HepG2 (cell line): Measurements from ENCODE around the gene MRPL14. TPM values are rescaled to one million over a fixed set of nuclear protein-coding genes. Genes with fewer than 3 reads are reported as not detected.

Experiments used
- ATF6 ChIP-seq: sonication (generic); formaldehyde crosslinking; conservative IDR thresholded peaks from 2 replicates; pipeline ENCODE4 v1.4.0; 2020; ENCODE audit warnings: missing genetic modification reagents
- CBX2 ChIP-seq, 2 experiments: fragments of 200-600 bp in 1 of 2; sonication (generic); formaldehyde crosslinking in 1 of 2; IDR thresholded peaks; 2 replicates each; pipeline versions ENCODE4 v1.7.0 to v1.8.1; 2018 to 2022; ENCODE audit warnings: low read depth in 2 of 2, low read length in 1 of 2, mild to moderate bottlenecking in 1 of 2, missing genetic modification reagents in 1 of 2
- DPF2 ChIP-seq: sonication (generic); formaldehyde crosslinking; IDR thresholded peaks from 2 replicates; pipeline ENCODE4 v1.4.0; 2020; ENCODE audit warnings: mild to moderate bottlenecking, low read depth, missing genetic modification reagents, borderline replicate concordance
- DRAP1 ChIP-seq: IDR thresholded peaks from 2 replicates; pipeline ENCODE4 v1.6.1; 2016; ENCODE audit warnings: missing genetic modification reagents, missing compliant biosample characterization
- FOSL1 ChIP-seq: sonication (generic); formaldehyde crosslinking; IDR thresholded peaks from 2 replicates; pipeline ENCODE4 v1.9.0; 2021; ENCODE audit warnings: missing genetic modification reagents, borderline replicate concordance
- RXRB ChIP-seq: IDR thresholded peaks from 2 replicates; pipeline ENCODE4 v1.6.1; 2016; ENCODE audit warnings: borderline replicate concordance, missing genetic modification reagents, missing compliant biosample characterization
- STAG1 ChIP-seq: sonication (generic); formaldehyde crosslinking; IDR thresholded peaks from 2 replicates; pipeline ENCODE4 v1.4.0; 2020; ENCODE audit warnings: missing genetic modification reagents
- TBX2 ChIP-seq: sonication (generic); formaldehyde crosslinking; IDR thresholded peaks from 2 replicates; pipeline ENCODE4 v1.5.0; 2020; ENCODE audit warnings: missing genetic modification reagents, mild to moderate bottlenecking, borderline replicate concordance
- THRA ChIP-seq: sonication (generic); formaldehyde crosslinking; IDR thresholded peaks from 2 replicates; pipeline ENCODE4 v1.4.0; 2020; ENCODE audit warnings: missing genetic modification reagents, borderline replicate concordance
- UBTF ChIP-seq: sonication (generic); formaldehyde crosslinking; IDR thresholded peaks from 2 replicates; pipeline ENCODE4 v1.4.0; 2020; ENCODE audit warnings: mild to moderate bottlenecking, missing genetic modification reagents
- ZBTB42 ChIP-seq: sonication (generic); formaldehyde crosslinking; IDR thresholded peaks from 2 replicates; pipeline ENCODE4 v1.5.0; 2020; ENCODE audit warnings: mild to moderate bottlenecking, missing genetic modification reagents
- ZNF101 ChIP-seq: sonication (generic); formaldehyde crosslinking; IDR thresholded peaks from 2 replicates; pipeline ENCODE4 v1.4.0; 2020; ENCODE audit warnings: mild to moderate bottlenecking, low read depth, missing genetic modification reagents, borderline replicate concordance
- ZNF264 ChIP-seq: sonication (generic); formaldehyde crosslinking; IDR thresholded peaks from 2 replicates; pipeline ENCODE4 v1.4.0; 2020; ENCODE audit warnings: missing genetic modification reagents
- ZNF276 ChIP-seq: sonication (generic); formaldehyde crosslinking; IDR thresholded peaks from 2 replicates; pipeline ENCODE4 v1.4.0; 2020; ENCODE audit warnings: mild to moderate bottlenecking, low read depth, missing genetic modification reagents
- ZNF367 ChIP-seq: sonication (generic); formaldehyde crosslinking; IDR thresholded peaks from 2 replicates; pipeline ENCODE4 v1.4.0; 2020; ENCODE audit warnings: missing genetic modification reagents, borderline replicate concordance
- ZNF574 ChIP-seq: sonication (generic); formaldehyde crosslinking; IDR thresholded peaks from 2 replicates; pipeline ENCODE4 v1.4.0; 2020; ENCODE audit warnings: missing genetic modification reagents
- polyA plus RNA-seq, 8 experiments: library from polyadenylated mRNA; depleted of rRNA in 3 of 8; stranded (reverse) in 7 of 8; unstranded in 1 of 8; fragments of >200 nt; fragmentation: Illumina TruSeq in 4 of 8; extraction: Trizol in 4 of 8; gene quantifications; 2 replicates each; pipeline versions ENCODE4 v1.2.1 to v1.2.3, GENCODE V29; 2011 to 2016; ENCODE audit warnings: low read depth in 4 of 8, missing spikeins in 1 of 8, mixed read lengths in 1 of 8; ENCODE audit not compliant: insufficient read depth in 1 of 8
- total RNA-seq, 5 experiments: library from RNA; depleted of rRNA; stranded (reverse); fragments of >200 nt; fragmentation: Illumina TruSeq; extraction: Trizol; gene quantifications; 2 replicates each; pipeline ENCODE4 v1.2.3, GENCODE V29; 2016; ENCODE audit warnings: low read depth in 1 of 5

Gene MRPL14
- total and polyA plus RNA-seq, 2 of the 13 experiments (the other 11 are each of a cell fraction or from before 2014, with no cell fraction given): 157 to 178 TPM

GRCh38 chr6:44151348-44152108 is 24.3 kb upstream of the MRPL14 start (continued):
- TF ChIP-seq UBTF (CRISPR knock-in tag) (peak; percentile 72), DRAP1 (CRISPR knock-in tag) (0 out of 2 replicates have a peak, but pooled peaks have one; percentile 35), ZNF276 (no peak), ZNF101 (CRISPR knock-in tag) (no peak), ATF6 (CRISPR knock-in tag) (no peak), CBX2 (IDR thresholded peaks at IDR 0.05; ENCODE audit: low read depth, low read length) (no peak), CBX2 (CRISPR knock-in tag; IDR thresholded peaks at IDR 0.05; ENCODE audit: low read depth) (no peak), RXRB (CRISPR knock-in tag) (peak; percentile 58; the same call in 1 of the 2 replicates), ZNF574 (peak; percentile 72; the same call in 1 of the 2 replicates), STAG1 (peak; percentile 88), ZBTB42 (no peak), ZNF264 (CRISPR knock-in tag) (no peak), TBX2 (CRISPR knock-in tag) (peak; percentile 69), DPF2 (CRISPR knock-in tag) (no peak), THRA (CRISPR knock-in tag) (peak; percentile 62; the same call in 1 of the 2 replicates), FOSL1 (CRISPR knock-in tag) (no peak), ZNF367 (no peak)
